GM10266 (cell line): ENCODE results near the gene CAVIN2.

Experiments
- DNase-seq: peaks from one replicate; pipeline ENCODE4 v3.0.0; 2012; ENCODE audit errors: extremely low spot score
- CTCF ChIP-seq: IDR thresholded peaks from 2 replicates; pipeline ENCODE4 v1.5.1; 2012; ENCODE audit warnings: mild to moderate bottlenecking, low read depth; ENCODE audit not compliant: control insufficient read depth, insufficient read depth; ENCODE audit errors: missing control alignments

The CAVIN2 gene

GRCh38 chr2:191889931-191890330 is 43.0 kb upstream of the CAVIN2 start:
- no peak for DNase-seq
- no peak for TF ChIP-seq CTCF

- DNase-seq, result no peak
- no peak for TF ChIP-seq CTCF
Observed at GRCh38 chr2:191888400-191889166, 41.7 kb upstream of the CAVIN2 start.

- TF ChIP-seq CTCF, result no peak
- no peak for DNase-seq
Observed at GRCh38 chr2:191885650-191886049, 38.8 kb upstream of the CAVIN2 start.

- TF ChIP-seq CTCF, result no peak
- DNase-seq, result no peak
Observed at GRCh38 chr2:191885098-191885497, 38.2 kb upstream of the CAVIN2 start.

GRCh38 chr2:191881982-191882816 is 35.3 kb upstream of the CAVIN2 start:
- DNase-seq, result no peak
- no peak for TF ChIP-seq CTCF

GRCh38 chr2:191878548-191879279 is 31.8 kb upstream of the CAVIN2 start:
- no peak for TF ChIP-seq CTCF
- no peak for DNase-seq

GRCh38 chr2:191877875-191878274 is 31.0 kb upstream of the CAVIN2 start:
- TF ChIP-seq CTCF, result no peak
- no peak for DNase-seq
